Measurements from ENCODE around the gene UGT2B17. TPM values are rescaled to one million over a fixed set of nuclear protein-coding genes. Genes with fewer than 3 reads are reported as not detected.

Gene UGT2B17
- total RNA-seq, 2 experiments from 2014 or later = not detected

GRCh38 chr4:68589790-68590189, 13.7 kb upstream of the UGT2B17 start:
- no peak overlapping the region for H3K27ac Mint-ChIP-seq
- CTCF ChIA-PET = no interaction called here
- Histone ChIP-seq H3K36me3 (ENCODE audit: insufficient read depth, low read length) (no peaks in the 10 kb centered on the region), H3K27me3 (ENCODE audit: control insufficient read depth in 1 of 2, insufficient read depth in 2 of 2, low read length in 2 of 2) (no peaks in the 10 kb centered on the region), H3K27ac (ENCODE audit: low read depth in 1 of 2, low read length in 2 of 2) (no peak overlapping the region), H3K4me3 (ENCODE audit: low read length) (no peak overlapping the region), H3K4me1 (ENCODE audit: insufficient read depth, low read length) (no peaks in the 10 kb centered on the region), H3K9me3 (ENCODE audit: control insufficient read depth in 1 of 2, insufficient read depth in 1 of 2, low read length in 2 of 2) (no peaks in the 10 kb centered on the region)
- intact Hi-C loops (cut with DNase I, micrococcal nuclease) = no loop called here
- H3K9me3 Mint-ChIP-seq = no peaks in the 10 kb centered on the region
- POLR2A ChIA-PET = no interaction called here
- no peaks in the 10 kb centered on the region for H3K36me3 Mint-ChIP-seq (ENCODE audit: low read depth)
- no peaks in the 10 kb centered on the region for H3K27me3 Mint-ChIP-seq
- H3K4me3 Mint-ChIP-seq = no peak overlapping the region
- TF ChIP-seq, protein P1, sequence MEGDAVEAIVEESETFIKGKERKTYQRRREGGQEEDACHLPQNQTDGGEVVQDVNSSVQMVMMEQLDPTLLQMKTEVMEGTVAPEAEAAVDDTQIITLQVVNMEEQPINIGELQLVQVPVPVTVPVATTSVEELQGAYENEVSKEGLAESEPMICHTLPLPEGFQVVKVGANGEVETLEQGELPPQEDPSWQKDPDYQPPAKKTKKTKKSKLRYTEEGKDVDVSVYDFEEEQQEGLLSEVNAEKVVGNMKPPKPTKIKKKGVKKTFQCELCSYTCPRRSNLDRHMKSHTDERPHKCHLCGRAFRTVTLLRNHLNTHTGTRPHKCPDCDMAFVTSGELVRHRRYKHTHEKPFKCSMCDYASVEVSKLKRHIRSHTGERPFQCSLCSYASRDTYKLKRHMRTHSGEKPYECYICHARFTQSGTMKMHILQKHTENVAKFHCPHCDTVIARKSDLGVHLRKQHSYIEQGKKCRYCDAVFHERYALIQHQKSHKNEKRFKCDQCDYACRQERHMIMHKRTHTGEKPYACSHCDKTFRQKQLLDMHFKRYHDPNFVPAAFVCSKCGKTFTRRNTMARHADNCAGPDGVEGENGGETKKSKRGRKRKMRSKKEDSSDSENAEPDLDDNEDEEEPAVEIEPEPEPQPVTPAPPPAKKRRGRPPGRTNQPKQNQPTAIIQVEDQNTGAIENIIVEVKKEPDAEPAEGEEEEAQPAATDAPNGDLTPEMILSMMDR (IDR thresholded peaks at IDR 0.05) = no peak
- H3K4me1 Mint-ChIP-seq (ENCODE audit: low read depth) = no peaks in the 10 kb centered on the region
- DNase-seq (no peak), ATAC-seq (ENCODE audit: poor library complexity) (no peak)

DNA sequence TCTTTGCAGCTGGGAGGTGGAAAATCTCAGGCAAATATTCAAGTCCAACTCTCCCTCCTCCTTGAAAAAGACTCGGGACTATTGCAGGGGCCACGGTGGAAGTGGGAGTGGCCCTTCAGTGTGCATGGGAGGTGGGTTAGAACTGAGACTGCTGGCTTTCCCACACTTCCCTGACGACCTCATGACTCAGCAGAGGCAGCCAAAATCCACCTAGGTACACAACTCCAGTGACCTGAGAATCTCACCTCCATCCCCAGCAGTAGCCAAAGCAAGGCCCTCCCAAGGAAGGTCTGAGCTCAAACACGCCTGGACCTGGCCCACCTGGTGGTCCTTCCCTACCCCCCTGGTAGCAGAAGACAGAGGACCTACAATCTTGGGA, 6.2 kb upstream of the UGT2B17 start:
- H3K4me1 ChIP-seq (ENCODE audit: insufficient read depth, low read length) = no peaks in the 10 kb centered on the region
- TF ChIP-seq, protein P1 (IDR thresholded peaks at IDR 0.05) = no peak
- no peak overlapping the region for H3K4me3 ChIP-seq (ENCODE audit: low read length)
- no peaks in the 10 kb centered on the region for H3K27me3 ChIP-seq (ENCODE audit: control insufficient read depth in 1 of 2, insufficient read depth in 2 of 2, low read length in 2 of 2)
- peaks cover 0 to 4% of the 10 kb centered on the region in 2 experiments for H3K9me3 ChIP-seq (ENCODE audit: control insufficient read depth in 1 of 2, insufficient read depth in 1 of 2, low read length in 2 of 2)
- H3K36me3 ChIP-seq (ENCODE audit: insufficient read depth, low read length) = no peaks in the 10 kb centered on the region
- no peaks in the 10 kb centered on the region for H3K4me1 Mint-ChIP-seq (ENCODE audit: low read depth)
- H3K9me3 Mint-ChIP-seq = no peaks in the 10 kb centered on the region
- intact Hi-C loops (cut with DNase I, micrococcal nuclease) = no loop called here
- no peaks in the 10 kb centered on the region for H3K36me3 Mint-ChIP-seq (ENCODE audit: low read depth)
- no peak overlapping the region for H3K27ac Mint-ChIP-seq
- H3K4me3 Mint-ChIP-seq = no peak overlapping the region
- H3K27me3 Mint-ChIP-seq = no peaks in the 10 kb centered on the region
- H3K27ac ChIP-seq (ENCODE audit: low read depth in 1 of 2, low read length in 2 of 2) = no peak overlapping the region
- ATAC-seq (ENCODE audit: poor library complexity) = no peak
- ChIA-PET POLR2A (no interaction called here), CTCF (no interaction called here)
- no peak for DNase-seq

GRCh38 chr4:68581383-68582338, 5.5 kb upstream of the UGT2B17 start:
- H3K9me3 ChIP-seq (ENCODE audit: control insufficient read depth in 1 of 2, insufficient read depth in 1 of 2, low read length in 2 of 2) = peaks cover 0 to 4% of the 10 kb centered on the region in 2 experiments
- no peaks in the 10 kb centered on the region for H3K9me3 Mint-ChIP-seq
- POLR2A ChIA-PET = no interaction called here
- H3K36me3 ChIP-seq (ENCODE audit: insufficient read depth, low read length) = no peaks in the 10 kb centered on the region
- H3K4me1 ChIP-seq (ENCODE audit: insufficient read depth, low read length) = no peaks in the 10 kb centered on the region
- no peak overlapping the region for H3K4me3 ChIP-seq (ENCODE audit: low read length)
- CTCF ChIA-PET = no interaction called here
- TF ChIP-seq, protein P1 (IDR thresholded peaks at IDR 0.05) = no peak
- no peak overlapping the region for H3K27ac ChIP-seq (ENCODE audit: low read depth in 1 of 2, low read length in 2 of 2)
- H3K36me3 Mint-ChIP-seq (ENCODE audit: low read depth) = no peaks in the 10 kb centered on the region
- H3K27me3 Mint-ChIP-seq = no peaks in the 10 kb centered on the region
- H3K4me3 Mint-ChIP-seq = no peak overlapping the region
- H3K27me3 ChIP-seq (ENCODE audit: control insufficient read depth in 1 of 2, insufficient read depth in 2 of 2, low read length in 2 of 2) = no peaks in the 10 kb centered on the region
- no peaks in the 10 kb centered on the region for H3K4me1 Mint-ChIP-seq (ENCODE audit: low read depth)
- no peak overlapping the region for H3K27ac Mint-ChIP-seq
- no peak for DNase-seq
- ATAC-seq (ENCODE audit: poor library complexity) = no peak
- intact Hi-C loops (cut with DNase I, micrococcal nuclease) = no loop called here

All from CD4-positive, alpha-beta T cell (primary cell).